ENCODE results near the gene IGF1.

The IGF1 gene

DNA sequence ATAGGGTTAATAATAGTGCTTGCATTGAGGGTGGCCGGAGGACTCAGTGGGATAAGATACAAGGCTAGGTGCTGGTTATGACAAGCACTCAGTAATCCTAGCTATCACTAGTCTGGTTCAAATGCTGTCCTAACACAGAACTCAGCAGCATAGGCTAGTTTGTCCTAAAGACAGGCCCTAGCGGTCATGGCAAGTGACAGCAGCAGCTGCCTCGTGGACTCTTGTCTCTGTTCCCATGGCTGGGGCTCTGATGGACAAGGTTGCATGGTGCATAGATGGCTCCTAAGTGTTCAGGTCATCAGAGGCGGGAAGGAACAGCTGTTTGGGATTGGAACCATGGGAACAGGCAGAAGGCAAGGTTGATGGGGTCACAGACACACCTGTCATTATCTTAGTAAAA lies 42.4 kb upstream of the IGF1 start:
- WGBS, 2 donors (ENCODE audit: extremely low coverage in 2 of 2, insufficient read length in 2 of 2, insufficient replicate concordance in 1 of 2), result no CpG with 5 or more reads among the region's 4 CpGs
- Histone ChIP-seq H3K4me3 (ENCODE audit: low read length in 2 of 2) (no peak overlapping the region), H3K9me3 (replicated peaks in 1 of 2; ENCODE audit: control insufficient read depth in 2 of 2, insufficient read depth in 1 of 2, low read depth in 1 of 2, low read length in 2 of 2) (no peaks in the 10 kb centered on the region), H3K36me3 (replicated peaks in 1 of 2; ENCODE audit: control insufficient read depth in 2 of 2, insufficient read depth in 2 of 2, low read length in 2 of 2) (no peaks in the 10 kb centered on the region), H3K4me2 (ENCODE audit: insufficient read depth, low read length, poor library complexity, severe bottlenecking) (no peak overlapping the region), H2BK15ac (ENCODE audit: low read length) (no peak overlapping the region), H3K79me1 (ENCODE audit: low read depth, low read length) (no peaks in the 10 kb centered on the region), H3K4ac (ENCODE audit: low read length) (no peak overlapping the region), H2AFZ (ENCODE audit: low read length) (no peak overlapping the region), H3K9ac (ENCODE audit: low read depth, low read length, poor library complexity) (no peak overlapping the region), H3K23ac (ENCODE audit: low read depth, low read length, poor library complexity) (no peak overlapping the region), H2BK120ac (ENCODE audit: low read depth, low read length) (no peak overlapping the region), H2BK5ac (ENCODE audit: low read length) (no peak overlapping the region), H4K8ac (ENCODE audit: low read depth, low read length) (no peak overlapping the region), H2AK5ac (ENCODE audit: low read depth, low read length) (no peak overlapping the region), H3K27me3 (ENCODE audit: control insufficient read depth in 3 of 3, insufficient read depth in 3 of 3, low read depth in 1 of 3, low read length in 3 of 3) (no peaks in the 10 kb centered on the region), H2BK12ac (ENCODE audit: low read length) (no peak overlapping the region), H3K18ac (ENCODE audit: low read length) (no peak overlapping the region), H3K4me1 (ENCODE audit: control insufficient read depth in 2 of 2, insufficient read depth in 1 of 2, low read depth in 1 of 2, low read length in 2 of 2) (peaks cover 0 to 3% of the 10 kb centered on the region in 2 donors), H4K91ac (ENCODE audit: low read depth, low read length, poor library complexity) (no peak overlapping the region), H3K27ac (replicated peaks; ENCODE audit: low read length) (no peak overlapping the region), H3K14ac (ENCODE audit: low read length) (no peak overlapping the region)
- DNase-seq (ENCODE audit: low spot score), result no peak

DNA sequence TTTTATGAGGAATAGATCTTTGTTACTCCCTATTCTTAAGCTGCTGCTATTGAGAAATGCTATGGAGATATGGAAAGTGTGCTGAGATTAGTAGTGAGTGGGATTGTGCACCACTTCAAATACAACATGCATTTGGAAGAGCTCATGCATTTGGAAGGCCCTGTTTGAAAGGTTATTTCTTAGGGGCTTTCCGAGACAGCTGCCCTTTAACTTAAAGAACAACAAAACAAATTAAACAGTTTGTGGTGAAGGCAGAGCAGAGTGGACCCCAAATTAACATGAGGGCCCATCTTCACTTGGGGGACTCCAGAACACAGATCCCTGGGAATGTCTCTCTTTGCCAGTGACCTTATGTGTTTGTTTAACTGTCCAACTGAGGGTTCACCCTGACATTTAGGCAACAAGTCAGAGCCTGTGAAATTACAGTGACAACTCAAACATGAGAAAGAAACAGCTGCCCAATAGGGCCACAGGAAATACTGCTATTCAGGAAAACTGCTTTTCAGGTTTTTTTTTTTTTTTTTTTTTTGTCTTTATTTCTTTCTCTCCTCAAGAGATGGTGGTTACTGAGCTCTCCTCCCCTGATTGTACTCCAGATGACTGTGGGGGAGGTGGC lies 41.4 kb upstream of the IGF1 start:
- no peak for DNase-seq (ENCODE audit: low spot score)
- no peak overlapping the region for H3K4me3 ChIP-seq (ENCODE audit: low read length in 2 of 2)
- H4K91ac ChIP-seq (ENCODE audit: low read depth, low read length, poor library complexity), result no peak overlapping the region
- H2BK15ac ChIP-seq (ENCODE audit: low read length), result no peak overlapping the region
- no peaks in the 10 kb centered on the region for H3K9me3 ChIP-seq (replicated peaks in 1 of 2; ENCODE audit: control insufficient read depth in 2 of 2, insufficient read depth in 1 of 2, low read depth in 1 of 2, low read length in 2 of 2)
- peaks cover 0 to 3% of the 10 kb centered on the region in 2 donors for H3K4me1 ChIP-seq (ENCODE audit: control insufficient read depth in 2 of 2, insufficient read depth in 1 of 2, low read depth in 1 of 2, low read length in 2 of 2)
- no peaks in the 10 kb centered on the region for H3K36me3 ChIP-seq (replicated peaks in 1 of 2; ENCODE audit: control insufficient read depth in 2 of 2, insufficient read depth in 2 of 2, low read length in 2 of 2)
- no CpG with 5 or more reads among the region's 1 CpG for WGBS, 2 donors (ENCODE audit: extremely low coverage in 2 of 2, insufficient read length in 2 of 2, insufficient replicate concordance in 1 of 2)
- no peak overlapping the region for H3K4ac ChIP-seq (ENCODE audit: low read length)
- no peak overlapping the region for H2AFZ ChIP-seq (ENCODE audit: low read length)
- H4K8ac ChIP-seq (ENCODE audit: low read depth, low read length), result no peak overlapping the region
- H3K27ac ChIP-seq (replicated peaks; ENCODE audit: low read length), result no peak overlapping the region
- no peak overlapping the region for H3K18ac ChIP-seq (ENCODE audit: low read length)
- H3K23ac ChIP-seq (ENCODE audit: low read depth, low read length, poor library complexity), result no peak overlapping the region
- H3K9ac ChIP-seq (ENCODE audit: low read depth, low read length, poor library complexity), result no peak overlapping the region
- no peaks in the 10 kb centered on the region for H3K27me3 ChIP-seq (ENCODE audit: control insufficient read depth in 3 of 3, insufficient read depth in 3 of 3, low read depth in 1 of 3, low read length in 3 of 3)
- H2BK5ac ChIP-seq (ENCODE audit: low read length), result no peak overlapping the region
- no peak overlapping the region for H3K14ac ChIP-seq (ENCODE audit: low read length)
- no peak overlapping the region for H2BK12ac ChIP-seq (ENCODE audit: low read length)
- no peak overlapping the region for H3K4me2 ChIP-seq (ENCODE audit: insufficient read depth, low read length, poor library complexity, severe bottlenecking)
- H2AK5ac ChIP-seq (ENCODE audit: low read depth, low read length), result no peak overlapping the region
- no peaks in the 10 kb centered on the region for H3K79me1 ChIP-seq (ENCODE audit: low read depth, low read length)
- H2BK120ac ChIP-seq (ENCODE audit: low read depth, low read length), result no peak overlapping the region

DNA sequence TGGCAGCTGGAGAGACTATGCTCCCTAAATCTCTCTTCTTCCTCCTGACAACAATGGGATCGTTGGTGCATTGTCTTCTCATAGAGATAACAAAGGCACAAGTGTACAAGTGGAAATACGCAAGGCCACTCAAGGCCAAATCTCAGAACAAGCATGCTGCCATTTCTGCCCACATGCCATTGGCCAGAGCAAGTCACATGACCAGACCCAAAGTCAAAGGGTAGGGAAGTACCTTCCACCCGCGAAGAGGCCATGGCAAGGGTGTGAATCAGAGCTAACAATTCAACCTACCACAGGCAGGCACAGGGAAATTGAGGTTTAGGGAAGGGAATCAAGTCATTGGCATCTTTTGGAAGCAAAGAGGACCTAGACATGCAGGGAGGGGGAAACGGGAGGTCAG lies 38.5 kb upstream of the IGF1 start:
- Histone ChIP-seq H4K8ac (ENCODE audit: low read depth, low read length) (no peak overlapping the region), H2AK5ac (ENCODE audit: low read depth, low read length) (no peak overlapping the region), H3K23ac (ENCODE audit: low read depth, low read length, poor library complexity) (no peak overlapping the region), H3K4ac (ENCODE audit: low read length) (no peak overlapping the region), H3K79me1 (ENCODE audit: low read depth, low read length) (no peaks in the 10 kb centered on the region), H3K18ac (ENCODE audit: low read length) (no peak overlapping the region), H2BK120ac (ENCODE audit: low read depth, low read length) (no peak overlapping the region), H3K14ac (ENCODE audit: low read length) (no peak overlapping the region), H2BK12ac (ENCODE audit: low read length) (no peak overlapping the region), H2BK5ac (ENCODE audit: low read length) (no peak overlapping the region), H2BK15ac (ENCODE audit: low read length) (no peak overlapping the region), H4K91ac (ENCODE audit: low read depth, low read length, poor library complexity) (no peak overlapping the region), H3K27me3 (ENCODE audit: control insufficient read depth in 3 of 3, insufficient read depth in 3 of 3, low read depth in 1 of 3, low read length in 3 of 3) (no peaks in the 10 kb centered on the region), H2AFZ (ENCODE audit: low read length) (no peak overlapping the region), H3K27ac (replicated peaks; ENCODE audit: low read length) (no peak overlapping the region), H3K9ac (ENCODE audit: low read depth, low read length, poor library complexity) (peak overlapping the region; percentile 32), H3K9me3 (replicated peaks in 1 of 2; ENCODE audit: control insufficient read depth in 2 of 2, insufficient read depth in 1 of 2, low read depth in 1 of 2, low read length in 2 of 2) (no peaks in the 10 kb centered on the region), H3K4me1 (ENCODE audit: control insufficient read depth in 2 of 2, insufficient read depth in 1 of 2, low read depth in 1 of 2, low read length in 2 of 2) (peaks cover 0 to 3% of the 10 kb centered on the region in 2 donors), H3K4me2 (ENCODE audit: insufficient read depth, low read length, poor library complexity, severe bottlenecking) (no peak overlapping the region), H3K36me3 (replicated peaks in 1 of 2; ENCODE audit: control insufficient read depth in 2 of 2, insufficient read depth in 2 of 2, low read length in 2 of 2) (no peaks in the 10 kb centered on the region), H3K4me3 (ENCODE audit: low read length in 2 of 2) (no peak overlapping the region)
- WGBS, 2 donors (ENCODE audit: extremely low coverage in 2 of 2, insufficient read length in 2 of 2, insufficient replicate concordance in 1 of 2), result no CpG with 5 or more reads among the region's 5 CpGs
- DNase-seq (ENCODE audit: low spot score), result no peak

GRCh38 chr12:102514696-102515095 lies 34.3 kb upstream of the IGF1 start:
- no peak overlapping the region for H2AFZ ChIP-seq (ENCODE audit: low read length)
- H2BK12ac ChIP-seq (ENCODE audit: low read length), result no peak overlapping the region
- H3K9ac ChIP-seq (ENCODE audit: low read depth, low read length, poor library complexity), result no peak overlapping the region
- no peak overlapping the region for H2BK15ac ChIP-seq (ENCODE audit: low read length)
- no peak overlapping the region for H2BK5ac ChIP-seq (ENCODE audit: low read length)
- H3K27ac ChIP-seq (replicated peaks; ENCODE audit: low read length), result no peak overlapping the region
- H3K36me3 ChIP-seq (replicated peaks in 1 of 2; ENCODE audit: control insufficient read depth in 2 of 2, insufficient read depth in 2 of 2, low read length in 2 of 2), result no peaks in the 10 kb centered on the region
- no peak overlapping the region for H3K4me3 ChIP-seq (ENCODE audit: low read length in 2 of 2)
- no peak overlapping the region for H4K8ac ChIP-seq (ENCODE audit: low read depth, low read length)
- H3K14ac ChIP-seq (ENCODE audit: low read length), result no peak overlapping the region
- no peaks in the 10 kb centered on the region for H3K9me3 ChIP-seq (replicated peaks in 1 of 2; ENCODE audit: control insufficient read depth in 2 of 2, insufficient read depth in 1 of 2, low read depth in 1 of 2, low read length in 2 of 2)
- no peaks in the 10 kb centered on the region for H3K27me3 ChIP-seq (ENCODE audit: control insufficient read depth in 3 of 3, insufficient read depth in 3 of 3, low read depth in 1 of 3, low read length in 3 of 3)
- H2AK5ac ChIP-seq (ENCODE audit: low read depth, low read length), result no peak overlapping the region
- no peak overlapping the region for H3K4ac ChIP-seq (ENCODE audit: low read length)
- no peak for DNase-seq (ENCODE audit: low spot score)
- H3K18ac ChIP-seq (ENCODE audit: low read length), result no peak overlapping the region
- no peak overlapping the region for H4K91ac ChIP-seq (ENCODE audit: low read depth, low read length, poor library complexity)
- H3K79me1 ChIP-seq (ENCODE audit: low read depth, low read length), result no peaks in the 10 kb centered on the region
- WGBS, 2 donors (ENCODE audit: extremely low coverage in 2 of 2, insufficient read length in 2 of 2, insufficient replicate concordance in 1 of 2), result no CpG with 5 or more reads among the region's 1 CpG
- H3K4me1 ChIP-seq (ENCODE audit: control insufficient read depth in 2 of 2, insufficient read depth in 1 of 2, low read depth in 1 of 2, low read length in 2 of 2), result peaks cover 0 to 4% of the 10 kb centered on the region in 2 donors
- H2BK120ac ChIP-seq (ENCODE audit: low read depth, low read length), result no peak overlapping the region
- H3K4me2 ChIP-seq (ENCODE audit: insufficient read depth, low read length, poor library complexity, severe bottlenecking), result no peak overlapping the region
- H3K23ac ChIP-seq (ENCODE audit: low read depth, low read length, poor library complexity), result no peak overlapping the region
